Lung (tissue), 12 donors: ENCODE data around the gene PELI3. TPM values are rescaled to one million over a fixed set of nuclear protein-coding genes. Genes with fewer than 3 reads are reported as not detected.

ENCODE experiments used
- ATAC-seq: fragments of 200-7000 bp; cut with Tn5 transposase; one replicate; pipeline ENCODE4 v1.9.1; 2020; ENCODE audit warnings: moderate number of reproducible peaks; ENCODE audit not compliant: insufficient read depth, low FRiP score
- DNase-seq, 3 donors: peaks; one replicate each; pipeline ENCODE4 v3.0.0-alpha.2; 2013 to 2017
- H3K27ac ChIP-seq, 2 donors: one replicate each; pipeline ENCODE4 v1.5.1; 2013; ENCODE audit warnings: mild to moderate bottlenecking in 2 of 2, moderate library complexity in 2 of 2, control low read depth in 1 of 2, inconsistent platforms in 1 of 2, low read depth in 1 of 2, low read length in 1 of 2
- H3K27me3 ChIP-seq, 3 donors: one replicate each; pipeline ENCODE4 v1.5.1; 2013; ENCODE audit warnings: low read length in 2 of 3; ENCODE audit not compliant: control insufficient read depth in 3 of 3, insufficient read depth in 3 of 3
- H3K36me3 ChIP-seq, 4 donors: one replicate each; pipeline ENCODE4 v1.5.1; 2013; ENCODE audit warnings: low read length in 4 of 4, mild to moderate bottlenecking in 1 of 4, moderate library complexity in 1 of 4; ENCODE audit not compliant: control insufficient read depth in 4 of 4, insufficient read depth in 4 of 4
- H3K4me1 ChIP-seq, 5 donors: one replicate each; pipeline ENCODE4 v1.5.1; 2013; ENCODE audit warnings: low read length in 5 of 5, mild to moderate bottlenecking in 2 of 5, moderate library complexity in 1 of 5; ENCODE audit not compliant: control insufficient read depth in 5 of 5, insufficient read depth in 5 of 5
- H3K4me3 ChIP-seq: one replicate; pipeline ENCODE4 v1.5.1; 2013; ENCODE audit warnings: mild to moderate bottlenecking, control low read depth, moderate library complexity
- H3K9ac ChIP-seq, 2 donors: one replicate each; pipeline ENCODE4 v1.5.1; 2013; ENCODE audit warnings: low read length in 2 of 2, control low read depth in 1 of 2; ENCODE audit not compliant: insufficient read depth in 1 of 2
- H3K9me3 ChIP-seq, 4 donors: one replicate each; pipeline ENCODE4 v1.5.1; 2013; ENCODE audit warnings: low read length in 3 of 4, mild to moderate bottlenecking in 1 of 4, moderate library complexity in 1 of 4; ENCODE audit not compliant: control insufficient read depth in 4 of 4, insufficient read depth in 3 of 4
- CTCF ChIP-seq: IDR thresholded peaks from 2 replicates; pipeline ENCODE4 v1.5.1; 2012; ENCODE audit warnings: mild to moderate bottlenecking; ENCODE audit errors: control extremely low read depth, extremely low read depth
- WGBS, 2 donors: extraction: QIAGEN DNeasy Blood & Tissue Kit; methylation state at CpG; one replicate each; pipeline ENCODE4 v1.1.7; 2013; 5-methylcytosine and 5-hydroxymethylcytosine counted together
- polyA plus RNA-seq, 2 donors: library from polyadenylated mRNA; stranded (reverse); fragments of 200-250 nt; gene quantifications; one replicate each; pipeline ENCODE4 v1.2.1, GENCODE V29; 2013
- total RNA-seq, 2 donors: library from RNA; depleted of rRNA in 1 of 2; stranded (reverse); fragments of >200 nt in 1 of 2; gene quantifications; one replicate each; pipeline ENCODE4 v1.2.1, GENCODE V29; 2014 to 2021
- donor health status: control.
- donor health status: control.
- donor health status: Bipolar disorder and iron deficiency.
- donor health status: healthy.
- donor health status: DM: yes; HTN: yes; CAD: no.

The PELI3 gene
- total and polyA plus RNA-seq, 4 donors, result 4.9 to 12.6 (median 7.5) TPM

GRCh38 chr11:66473608-66474515 is 7.2 kb downstream of the PELI3 start:
- Histone ChIP-seq H3K27me3 (no peaks in the 10 kb centered on the region), H3K9ac (no peak overlapping the region), H3K4me1 (no peaks in the 10 kb centered on the region), H3K36me3 (peaks cover 0 to 18% (median 9%) of the 10 kb centered on the region in 4 donors), H3K4me3 (no peak overlapping the region), H3K27ac (no peak overlapping the region), H3K9me3 (no peaks in the 10 kb centered on the region)
- DNase-seq (no peak), ATAC-seq (no peak)
- no peak for TF ChIP-seq CTCF
- 93 to 97% methylated on average over 20 of the region's 20 CpGs for WGBS, 2 donors

GRCh38 chr11:66475349-66476172 is 8.9 kb downstream of the PELI3 start:
- peaks cover 0 to 7% (median 4%) of the 10 kb centered on the region in 5 donors for H3K4me1 ChIP-seq
- H3K27ac ChIP-seq, result no peak overlapping the region
- 94% methylated on average over 44 of the region's 44 CpGs for WGBS, 2 donors
- H3K4me3 ChIP-seq, result no peak overlapping the region
- DNase-seq (no peak), ATAC-seq (no peak)
- H3K9me3 ChIP-seq, result no peaks in the 10 kb centered on the region
- H3K27me3 ChIP-seq, result no peaks in the 10 kb centered on the region
- peaks cover 0 to 18% (median 6%) of the 10 kb centered on the region in 4 donors for H3K36me3 ChIP-seq
- no peak for TF ChIP-seq CTCF
- no peak overlapping the region for H3K9ac ChIP-seq

- H3K27me3 ChIP-seq, result no peaks in the 10 kb centered on the region
- H3K36me3 ChIP-seq, result peaks cover 0 to 18% (median 6%) of the 10 kb centered on the region in 4 donors
- TF ChIP-seq CTCF, result no peak
- no peak overlapping the region for H3K27ac ChIP-seq
- no peaks in the 10 kb centered on the region for H3K9me3 ChIP-seq
- H3K9ac ChIP-seq, result no peak overlapping the region
- ATAC-seq (no peak), DNase-seq (no peak)
- 80 to 83% methylated on average over 10 of the region's 10 CpGs for WGBS, 2 donors
- H3K4me1 ChIP-seq, result peaks cover 0 to 11% (median 4%) of the 10 kb centered on the region in 5 donors
- H3K4me3 ChIP-seq, result no peak overlapping the region
Measured at GRCh38 chr11:66476173-66476840, 9.6 kb downstream of the PELI3 start.
